Measurements from ENCODE around the gene VDAC1.
A peak's percentile ranks its signal among the peaks of the same experiment; 100 is the strongest.

The VDAC1 gene

DNA sequence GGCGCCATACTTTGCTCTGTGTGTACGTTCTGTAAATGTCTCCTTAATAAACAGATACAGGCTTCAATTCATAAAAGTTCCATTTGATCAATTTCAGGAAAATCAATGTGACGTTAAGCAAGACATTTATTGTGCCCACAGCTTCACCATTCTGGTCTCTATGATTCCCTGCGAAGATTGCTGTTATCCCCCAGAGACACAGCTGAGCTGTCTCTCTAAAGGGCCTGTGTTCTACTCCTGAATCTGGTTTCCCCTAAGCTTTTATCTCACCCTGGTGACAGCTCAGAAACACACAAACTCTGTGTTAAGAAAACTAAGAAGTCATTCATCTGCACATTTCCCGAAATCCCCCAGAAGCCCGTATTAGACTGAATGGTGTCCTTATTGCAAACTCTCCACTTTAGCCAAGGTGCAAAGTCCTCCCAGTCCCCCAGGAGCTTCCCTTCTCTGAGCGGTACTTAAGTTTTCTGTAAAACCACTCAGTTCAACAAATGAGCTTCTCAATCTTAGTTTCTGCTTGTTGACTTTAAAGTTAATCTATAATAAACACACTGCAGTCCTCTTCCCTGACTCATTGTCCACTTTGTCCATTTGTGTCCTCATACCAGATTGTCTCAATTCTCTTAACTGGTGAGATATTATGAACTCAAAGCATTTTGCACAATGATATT lies 35.0 kb downstream of the VDAC1 start:
- Histone ChIP-seq H3K4me1 (ENCODE audit: control insufficient read depth, low read length) (peaks cover 23% of the 10 kb centered on the region), H3K36me3 (ENCODE audit: control insufficient read depth, low read length) (peaks cover 51% of the 10 kb centered on the region), H3F3A (ENCODE audit: control insufficient read depth, insufficient read depth) (peaks cover 35% of the 10 kb centered on the region), H3K4me2 (ENCODE audit: low read length) (peak overlapping the region; percentile 72), H4K20me1 (ENCODE audit: control insufficient read depth, insufficient read depth, low read depth, low read length) (no peaks in the 10 kb centered on the region), H3K27me3 (ENCODE audit: control insufficient read depth, low read length) (no peaks in the 10 kb centered on the region), H3K4me3 (ENCODE audit: low read length) (peak overlapping the region; percentile 90), H3K9me3 (ENCODE audit: control insufficient read depth, insufficient read depth, low read length) (no peaks in the 10 kb centered on the region), H3K9me2 (replicated peaks; ENCODE audit: control insufficient read depth, low read length) (no peaks in the 10 kb centered on the region), H3K27ac (ENCODE audit: low read depth, low read length) (peak overlapping the region; percentile 54), H3K79me2 (ENCODE audit: control insufficient read depth, low read length) (peaks cover 42% of the 10 kb centered on the region)
- no peak for TF ChIP-seq EZH2phosphoT487 (IDR thresholded peaks at IDR 0.05; ENCODE audit: borderline replicate concordance, low read length)
- TF ChIP-seq, protein P1, sequence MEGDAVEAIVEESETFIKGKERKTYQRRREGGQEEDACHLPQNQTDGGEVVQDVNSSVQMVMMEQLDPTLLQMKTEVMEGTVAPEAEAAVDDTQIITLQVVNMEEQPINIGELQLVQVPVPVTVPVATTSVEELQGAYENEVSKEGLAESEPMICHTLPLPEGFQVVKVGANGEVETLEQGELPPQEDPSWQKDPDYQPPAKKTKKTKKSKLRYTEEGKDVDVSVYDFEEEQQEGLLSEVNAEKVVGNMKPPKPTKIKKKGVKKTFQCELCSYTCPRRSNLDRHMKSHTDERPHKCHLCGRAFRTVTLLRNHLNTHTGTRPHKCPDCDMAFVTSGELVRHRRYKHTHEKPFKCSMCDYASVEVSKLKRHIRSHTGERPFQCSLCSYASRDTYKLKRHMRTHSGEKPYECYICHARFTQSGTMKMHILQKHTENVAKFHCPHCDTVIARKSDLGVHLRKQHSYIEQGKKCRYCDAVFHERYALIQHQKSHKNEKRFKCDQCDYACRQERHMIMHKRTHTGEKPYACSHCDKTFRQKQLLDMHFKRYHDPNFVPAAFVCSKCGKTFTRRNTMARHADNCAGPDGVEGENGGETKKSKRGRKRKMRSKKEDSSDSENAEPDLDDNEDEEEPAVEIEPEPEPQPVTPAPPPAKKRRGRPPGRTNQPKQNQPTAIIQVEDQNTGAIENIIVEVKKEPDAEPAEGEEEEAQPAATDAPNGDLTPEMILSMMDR (IDR thresholded peaks at IDR 0.05; ENCODE audit: low read depth, low read length, poor library complexity, severe bottlenecking), result no peak

DNA sequence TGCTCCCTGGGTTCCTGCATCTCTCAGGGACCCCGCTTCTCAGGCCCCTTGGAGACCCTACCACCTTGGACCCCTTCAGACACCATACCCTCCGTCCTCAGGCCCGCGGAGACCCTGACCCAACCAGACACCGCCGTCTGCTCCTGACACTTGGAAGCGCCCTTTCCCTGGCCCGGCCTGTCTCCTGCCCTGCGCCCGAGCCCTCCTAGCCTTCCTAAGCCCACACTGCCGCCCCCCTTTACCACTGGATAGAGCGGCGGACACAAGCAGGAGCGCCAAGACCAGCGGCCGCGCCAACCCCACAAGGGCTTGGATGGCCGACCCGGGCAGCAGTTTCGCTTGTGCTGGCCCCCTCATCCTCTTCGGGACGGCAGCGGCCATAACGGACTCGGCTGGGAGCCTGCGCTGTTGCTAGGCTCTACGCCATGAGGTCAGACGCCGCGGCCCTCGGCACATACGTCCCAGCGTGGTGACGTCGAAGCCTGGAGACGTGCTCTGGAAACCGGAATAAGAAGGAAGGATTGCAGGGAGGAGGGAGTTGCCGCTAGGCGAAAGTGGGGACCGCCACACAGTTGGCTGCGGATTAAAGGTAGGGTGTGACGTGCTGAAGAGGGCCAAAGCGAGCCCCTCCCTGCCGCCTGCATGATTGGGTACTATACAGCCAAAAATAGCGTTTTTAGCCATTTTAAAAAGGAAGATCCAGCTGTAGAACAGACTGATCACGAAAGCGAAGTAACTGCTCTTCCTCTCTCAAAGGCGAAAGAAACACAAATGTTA lies 36.4 kb downstream of the VDAC1 start, which contains the start of gene C5orf15:
TSS of gene C5orf15 (minus strand) at position 422 of the 777 bp plus-strand sequence. CDS start at position 381, 41 bp downstream.
- Histone ChIP-seq H3F3A (ENCODE audit: control insufficient read depth, insufficient read depth) (peaks cover 27% of the 10 kb centered on the region), H3K27me3 (ENCODE audit: control insufficient read depth, low read length) (no peaks in the 10 kb centered on the region), H3K4me1 (ENCODE audit: control insufficient read depth, low read length) (peaks cover 23% of the 10 kb centered on the region), H4K20me1 (ENCODE audit: control insufficient read depth, insufficient read depth, low read depth, low read length) (no peaks in the 10 kb centered on the region), H3K27ac (ENCODE audit: low read depth, low read length) (peak within 1 kb of the TSS; percentile 54), H3K9me3 (ENCODE audit: control insufficient read depth, insufficient read depth, low read length) (peaks cover 3% of the 10 kb centered on the region; the same call in 1 of the 2 replicates), H3K36me3 (ENCODE audit: control insufficient read depth, low read length) (peaks cover 50% of the 10 kb centered on the region), H3K79me2 (ENCODE audit: control insufficient read depth, low read length) (peaks cover 56% of the 10 kb centered on the region), H3K4me3 (ENCODE audit: low read length) (peak within 1 kb of the TSS; percentile 90), H3K9me2 (replicated peaks; ENCODE audit: control insufficient read depth, low read length) (no peaks in the 10 kb centered on the region), H3K4me2 (ENCODE audit: low read length) (peak within 1 kb of the TSS; percentile 72)
- TF ChIP-seq EZH2phosphoT487 (IDR thresholded peaks at IDR 0.05; ENCODE audit: borderline replicate concordance, low read length), result no peak
- TF ChIP-seq, protein P1 (IDR thresholded peaks at IDR 0.05; ENCODE audit: low read depth, low read length, poor library complexity, severe bottlenecking), result no peak

GRCh38 chr5:133967698-133968203 lies 37.0 kb downstream of the VDAC1 start:
- peak overlapping the region; percentile 90 for H3K4me3 ChIP-seq (ENCODE audit: low read length)
- H3K4me2 ChIP-seq (ENCODE audit: low read length), result peak overlapping the region; percentile 72
- peaks cover 62% of the 10 kb centered on the region for H3K79me2 ChIP-seq (ENCODE audit: control insufficient read depth, low read length)
- TF ChIP-seq, protein P1 (IDR thresholded peaks at IDR 0.05; ENCODE audit: low read depth, low read length, poor library complexity, severe bottlenecking), result no peak
- TF ChIP-seq EZH2phosphoT487 (IDR thresholded peaks at IDR 0.05; ENCODE audit: borderline replicate concordance, low read length), result no peak
- H3K4me1 ChIP-seq (ENCODE audit: control insufficient read depth, low read length), result peaks cover 23% of the 10 kb centered on the region
- H3K9me3 ChIP-seq (ENCODE audit: control insufficient read depth, insufficient read depth, low read length), result peaks cover 3% of the 10 kb centered on the region; the same call in 1 of the 2 replicates
- H3F3A ChIP-seq (ENCODE audit: control insufficient read depth, insufficient read depth), result peaks cover 20% of the 10 kb centered on the region
- peaks cover 43% of the 10 kb centered on the region for H3K36me3 ChIP-seq (ENCODE audit: control insufficient read depth, low read length)
- H3K27me3 ChIP-seq (ENCODE audit: control insufficient read depth, low read length), result no peaks in the 10 kb centered on the region
- H4K20me1 ChIP-seq (ENCODE audit: control insufficient read depth, insufficient read depth, low read depth, low read length), result no peaks in the 10 kb centered on the region
- peak overlapping the region; percentile 43 for H3K27ac ChIP-seq (ENCODE audit: low read depth, low read length)
- no peaks in the 10 kb centered on the region for H3K9me2 ChIP-seq (replicated peaks; ENCODE audit: control insufficient read depth, low read length)
